GM12891 (cell line): ENCODE results near the gene PLIN3.
"Not testable (repeated sequence)": the region's sequence is repeated elsewhere in the genome, so short reads cannot be mapped to it uniquely, and the experiment has no call there.

Source experiments
- DNase-seq: peaks from one replicate; pipeline ENCODE4 v3.0.0; 2011; ENCODE audit warnings: low spot score; ENCODE audit not compliant: insufficient read length
- FAIRE-seq: peaks from 2 replicates; lab custom pipeline; 2011; peaks lifted over from hg19 to GRCh38; lab: Jason Lieb, UNC
- PAX5 ChIP-seq: IDR thresholded peaks from 2 replicates; pipeline ENCODE4 v1.6.1; 2011; ENCODE audit warnings: low read length, moderate library complexity, mild to moderate bottlenecking; ENCODE audit not compliant: insufficient read depth, severe bottlenecking
- POLR2A ChIP-seq: IDR thresholded peaks from 2 replicates; pipeline ENCODE4 v1.6.1; 2011; ENCODE audit warnings: low read depth, low read length, control low read depth
- POLR2AphosphoS5 ChIP-seq: IDR thresholded peaks from 2 replicates; pipeline ENCODE4 v1.6.1; 2011; ENCODE audit warnings: low read depth, low read length, control low read depth
- POU2F2 ChIP-seq: IDR thresholded peaks from 2 replicates; pipeline ENCODE4 v1.6.1; 2011; ENCODE audit warnings: low read depth, mild to moderate bottlenecking, control low read depth, low read length, moderate library complexity
- SPI1 ChIP-seq: IDR thresholded peaks from 2 replicates; pipeline ENCODE4 v1.6.1; 2011; ENCODE audit warnings: low read depth, low read length, control low read depth
- TAF1 ChIP-seq: IDR thresholded peaks from 2 replicates; pipeline ENCODE4 v1.6.1; 2011; ENCODE audit warnings: low read depth, low read length, control low read depth

Gene PLIN3

DNA sequence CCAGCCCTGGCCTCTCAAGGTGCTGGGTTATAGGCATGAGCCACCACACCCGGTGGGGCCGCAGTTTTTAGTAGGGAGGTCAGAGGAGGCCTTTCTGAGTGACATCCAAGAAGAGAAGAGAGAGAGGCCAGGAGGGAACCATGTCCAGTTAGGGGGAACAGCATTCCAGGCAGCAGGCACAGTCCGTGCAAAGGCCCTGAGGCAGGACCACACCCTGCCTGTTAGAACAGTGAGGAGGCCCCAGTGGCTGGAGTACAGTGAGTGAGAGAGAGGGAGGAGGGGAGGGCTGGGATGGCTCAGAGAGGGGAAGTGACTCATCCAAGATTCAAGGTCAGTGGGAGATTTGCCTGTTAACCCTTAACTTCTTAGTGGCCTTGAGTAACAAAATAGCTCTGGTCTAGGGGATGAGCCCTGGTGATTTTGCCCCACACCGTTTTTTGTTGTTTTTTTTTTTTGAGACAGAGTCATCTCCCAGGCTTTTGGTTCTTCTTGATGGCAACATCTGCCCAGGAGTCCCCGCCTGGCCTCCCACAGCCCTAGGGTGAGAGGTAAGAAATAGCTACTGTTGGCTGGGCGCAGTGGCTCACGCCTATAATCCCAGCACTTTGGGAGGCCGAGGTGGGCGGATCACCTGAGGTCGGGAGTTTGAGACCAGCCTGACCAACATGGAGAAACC is 2.7 kb upstream of the PLIN3 start:
- no peak for TF ChIP-seq POU2F2
- peak; percentile 64 for TF ChIP-seq SPI1
- DNase-seq, result no peak
- FAIRE-seq, result no peak

DNA sequence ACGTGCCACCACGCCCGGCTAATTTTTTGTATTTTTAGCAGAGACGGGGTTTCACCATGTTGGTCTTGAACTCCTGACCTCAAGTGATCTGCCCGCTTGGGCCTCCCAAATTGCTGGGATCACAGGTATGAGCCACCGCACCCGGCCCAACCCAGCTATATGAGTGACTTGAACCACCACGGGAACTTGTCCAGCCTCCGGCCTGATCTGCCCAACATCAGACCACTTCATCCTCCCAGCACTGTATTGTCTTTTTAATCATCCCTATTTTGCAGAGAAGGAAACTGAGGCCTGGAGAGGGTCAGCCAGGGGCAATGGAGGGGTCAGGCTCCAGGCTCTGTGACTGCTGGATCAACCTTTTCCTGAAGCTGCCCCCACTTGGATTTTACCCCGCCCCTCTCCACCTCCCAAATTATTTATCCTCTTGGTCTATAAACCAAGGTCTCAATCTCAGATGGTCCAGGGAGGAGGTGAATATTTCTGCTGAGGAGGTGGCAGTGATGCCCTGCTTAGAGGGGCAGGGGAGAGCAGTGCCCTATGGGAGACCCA is 893 bp upstream of the PLIN3 start:
- TF ChIP-seq POLR2AphosphoS5 (no peak), POLR2A (no peak), SPI1 (no peak), POU2F2 (no peak), TAF1 (no peak), PAX5 (no peak)
- FAIRE-seq, result no peak

DNA sequence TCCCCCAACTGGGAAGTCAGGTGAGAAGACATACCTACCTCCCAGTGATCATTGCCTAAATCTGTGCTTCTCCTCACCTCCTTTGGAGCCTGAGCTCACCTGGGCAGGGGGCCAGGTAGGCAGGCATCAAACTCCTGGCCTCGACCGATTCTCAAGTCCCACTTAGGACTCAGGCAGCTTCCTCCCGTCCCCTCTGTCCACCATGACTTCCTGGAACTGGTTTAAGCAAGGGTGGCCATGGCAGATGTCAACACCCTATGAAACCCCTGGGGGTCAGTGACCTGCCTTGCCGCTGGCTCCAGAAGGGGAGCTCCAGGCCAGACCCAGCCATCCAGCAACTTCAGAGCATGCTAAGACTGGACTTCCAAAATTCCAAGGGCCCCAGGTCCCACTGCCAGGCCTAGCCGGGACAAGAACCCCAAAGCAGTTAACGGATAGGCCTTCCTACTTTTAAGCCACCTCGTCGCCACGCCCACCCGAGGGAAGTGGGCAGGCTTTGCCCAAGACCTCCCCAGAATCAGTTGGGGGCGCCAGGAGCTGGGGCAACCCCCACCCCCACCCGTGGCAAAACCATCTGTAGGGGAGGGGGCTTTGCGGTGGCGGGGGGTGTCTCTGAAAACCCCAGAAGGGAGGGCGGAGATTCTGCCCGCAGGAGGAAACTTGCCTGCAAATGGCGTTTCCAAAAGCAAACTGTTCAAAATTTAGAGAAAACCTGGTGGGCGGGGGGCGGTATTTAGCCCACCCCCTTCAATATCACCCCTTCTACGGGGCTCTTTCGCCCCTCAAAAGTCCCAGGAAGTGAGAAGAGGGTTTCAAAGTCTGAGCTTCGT is 657 bp downstream of the PLIN3 start:
- DNase-seq (no peak), FAIRE-seq (peak; percentile 38)
- TF ChIP-seq SPI1, result peak; percentile 45; the same call in 1 of the 2 replicates
- TF ChIP-seq POLR2AphosphoS5, result no peak

More for the DNA sequence above, 893 bp upstream of the PLIN3 start:
- DNase-seq, result no peak

DNA sequence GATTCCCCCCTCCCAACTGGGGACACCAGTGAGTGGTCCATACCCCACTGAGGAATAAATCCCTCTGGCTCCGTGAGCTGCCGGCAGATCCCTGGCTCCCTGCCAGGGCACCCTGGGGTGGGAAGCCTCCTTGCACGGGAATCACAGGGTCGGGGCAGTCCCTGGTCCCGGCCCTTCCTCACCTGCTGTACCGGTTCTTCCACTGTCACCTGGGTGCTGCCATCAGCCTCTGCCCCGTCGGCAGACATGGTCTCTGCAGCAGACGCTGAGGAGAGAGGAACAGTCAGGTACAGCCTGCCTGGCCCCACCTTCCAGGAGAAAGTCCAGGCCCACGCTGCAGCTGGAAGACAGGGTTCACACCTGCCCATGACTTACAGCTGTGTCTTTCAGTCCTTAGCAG is 6.3 kb downstream of the PLIN3 start:
- FAIRE-seq, result no peak
- no peak for DNase-seq
- TF ChIP-seq POLR2A (no peak), POU2F2 (no peak), SPI1 (no peak), TAF1 (no peak), POLR2AphosphoS5 (no peak), PAX5 (no peak)

DNA sequence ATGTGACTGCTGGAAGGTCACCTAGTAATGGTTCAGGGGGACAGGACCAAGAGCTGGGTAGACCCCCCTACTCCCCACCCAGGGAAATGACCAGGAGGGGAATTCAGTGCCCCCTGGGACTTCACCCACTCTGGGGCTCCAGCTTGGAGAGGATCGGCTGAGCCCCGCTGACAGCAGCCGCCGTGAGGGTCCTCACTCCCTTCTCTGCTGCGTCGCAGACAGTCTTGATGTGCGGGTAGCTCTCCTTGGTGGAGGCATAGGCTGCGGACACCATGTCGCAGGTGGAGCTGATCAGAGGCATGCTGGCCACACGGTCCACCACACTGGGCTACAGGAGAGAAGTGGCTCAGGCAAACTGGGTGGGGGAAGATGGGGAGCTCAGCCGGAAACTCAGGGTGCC is 7.8 kb downstream of the PLIN3 start:
- DNase-seq (no peak), FAIRE-seq (no peak)
- TF ChIP-seq POLR2A (no peak), TAF1 (no peak), SPI1 (no peak), PAX5 (no peak), POLR2AphosphoS5 (no peak), POU2F2 (no peak)

DNA sequence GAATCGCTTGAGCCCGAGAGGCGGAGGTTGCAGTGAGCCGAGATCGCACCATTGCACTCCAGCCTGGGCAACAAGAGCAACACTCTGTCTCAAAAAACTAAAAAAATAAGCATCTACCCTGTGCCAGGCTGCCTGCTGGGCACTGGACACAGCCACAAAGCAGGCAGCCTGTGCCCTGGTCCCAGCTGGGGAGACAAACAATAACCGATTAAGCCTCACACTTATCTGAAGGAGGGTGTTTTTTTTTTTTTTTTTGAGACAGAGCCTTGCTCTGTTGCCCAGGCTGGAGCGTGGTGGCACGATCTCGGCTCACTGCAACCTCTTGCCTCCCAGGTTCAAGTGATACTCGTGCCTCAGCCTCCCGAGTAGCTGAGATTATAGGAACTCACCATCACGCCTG is 11.0 kb downstream of the PLIN3 start:
- not testable (repeated sequence) for DNase-seq, FAIRE-seq

DNA sequence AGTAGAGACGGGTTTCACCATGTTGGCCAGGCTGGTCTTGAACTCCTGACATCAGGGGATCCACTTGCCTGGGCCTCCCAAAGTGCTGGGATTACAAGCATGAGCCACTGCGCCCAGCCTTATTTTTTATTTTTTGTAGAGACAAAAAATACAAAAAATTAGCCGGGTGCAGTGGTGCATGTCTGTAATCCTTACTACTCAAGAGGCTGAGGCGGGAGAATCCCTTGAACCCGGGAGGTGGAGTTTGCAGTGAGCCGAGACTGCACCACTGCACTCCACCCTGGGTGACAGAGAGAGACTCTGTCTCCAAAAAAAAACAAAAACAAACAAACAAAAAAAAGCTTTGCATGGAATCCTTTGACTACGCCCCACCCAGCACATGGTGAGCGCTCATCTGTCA is 14.0 kb downstream of the PLIN3 start:
- not testable (repeated sequence) for FAIRE-seq, DNase-seq

DNA sequence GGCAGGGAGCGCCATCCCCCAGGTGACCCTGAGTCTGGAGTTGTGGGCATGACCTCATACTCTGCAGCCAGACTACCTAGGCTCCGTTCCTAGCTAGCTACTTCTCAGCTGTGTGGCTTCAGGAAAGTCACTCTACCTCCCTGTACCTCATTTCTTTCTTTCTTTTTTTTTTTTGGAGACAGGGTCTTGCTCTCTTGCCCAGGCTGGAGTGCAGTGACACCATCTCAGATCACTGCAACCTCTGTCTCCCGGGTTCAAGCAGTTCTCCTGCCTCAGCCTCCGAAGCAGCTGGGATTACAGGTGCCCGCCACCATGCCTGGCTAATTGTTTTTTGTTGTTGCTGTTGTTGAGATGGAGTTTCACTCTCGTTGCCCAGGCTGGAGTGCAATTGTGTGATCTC is 15.0 kb downstream of the PLIN3 start:
- FAIRE-seq, result no peak
- TF ChIP-seq POU2F2, result no peak
- TF ChIP-seq TAF1, result no peak
- TF ChIP-seq POLR2A, result no peak

DNA sequence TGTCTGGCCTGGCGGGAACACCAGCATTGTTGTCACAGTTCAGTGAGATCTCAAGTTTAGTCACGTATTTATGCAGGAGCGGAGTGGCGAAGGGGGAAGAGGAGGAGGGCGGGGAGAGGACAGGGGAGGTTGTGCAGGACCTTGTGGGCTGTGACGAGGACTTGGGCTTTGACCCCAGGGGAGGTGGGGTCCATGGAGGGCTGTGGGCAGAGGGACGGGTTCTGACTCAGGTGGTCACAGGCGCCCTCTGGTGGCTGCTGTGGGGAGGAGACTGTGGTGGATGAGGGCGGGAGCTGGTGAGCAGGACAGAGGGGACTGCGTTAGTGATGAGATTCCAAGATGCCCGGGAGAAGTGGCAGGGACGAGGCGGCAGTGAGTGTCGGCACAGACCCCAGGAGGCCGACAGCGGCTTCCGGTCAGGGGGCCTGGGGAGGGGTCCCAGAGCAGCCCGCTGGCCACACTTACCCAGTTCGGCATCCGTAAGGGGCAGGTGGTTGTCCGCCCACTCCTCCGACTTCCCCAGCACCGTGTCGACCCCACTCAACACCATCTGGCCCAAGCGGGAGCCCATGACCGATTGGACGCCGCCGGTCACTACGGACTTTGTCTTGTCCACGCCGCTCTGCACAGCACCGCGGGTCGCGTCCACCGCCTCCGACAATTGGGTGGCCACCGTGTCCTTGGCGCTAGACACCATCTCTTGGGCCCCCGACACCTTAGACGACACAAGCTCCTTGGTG is 15.7 kb downstream of the PLIN3 start:
- TF ChIP-seq POLR2A, result no peak
- TF ChIP-seq POLR2AphosphoS5, result 0 out of 2 replicates have a peak, but pooled peaks have one; percentile 20
- no peak for TF ChIP-seq SPI1
- TF ChIP-seq PAX5, result peak; percentile 6
- TF ChIP-seq POU2F2, result no peak
- TF ChIP-seq TAF1, result no peak
- DNase-seq (peak; percentile 68), FAIRE-seq (peak; percentile 89)

More for the DNA sequence above, 15.0 kb downstream of the PLIN3 start:
- no peak for DNase-seq

DNA sequence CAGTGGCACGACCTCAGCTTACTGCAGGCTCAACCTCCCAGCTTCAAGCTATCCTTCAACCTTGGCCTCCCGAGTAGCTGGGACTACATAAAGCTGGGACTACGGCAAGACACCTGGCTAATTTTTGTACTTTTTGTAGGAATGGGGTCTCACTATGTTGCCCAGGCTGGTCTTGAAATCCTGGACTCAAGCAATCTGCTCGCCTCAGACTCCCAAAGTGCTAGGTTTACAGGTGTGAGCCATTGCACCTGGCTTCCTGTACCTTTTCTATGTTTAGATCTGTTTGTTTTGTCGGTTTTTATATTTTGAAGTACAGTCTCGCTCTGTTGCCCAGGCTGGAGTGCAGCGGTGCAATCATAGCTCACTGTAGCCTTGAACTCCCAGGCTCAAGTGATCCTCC is 18.4 kb downstream of the PLIN3 start:
- TF ChIP-seq POLR2A, result no peak
- no peak for TF ChIP-seq PAX5
- TF ChIP-seq SPI1, result no peak
- DNase-seq (no peak), FAIRE-seq (no peak)
